Heart left ventricle (tissue), 16 donors: ENCODE data around the gene MSRB3. TPM values are rescaled to one million over a fixed set of nuclear protein-coding genes. Genes with fewer than 3 reads are reported as not detected.

ENCODE experiments used
- ATAC-seq, 4 donors: fragments of 200-7000 bp; cut with Tn5 transposase; one replicate each; pipeline ENCODE4 v1.9.1; 2020 to 2022; ENCODE audit warnings: moderate library complexity in 4 of 4, mild to moderate bottlenecking in 3 of 4, moderate number of reproducible peaks in 1 of 4
- DNase-seq, 5 donors: peaks; one replicate each; pipeline ENCODE4 v3.0.0-alpha.2; 2020
- H3K27ac ChIP-seq, 12 donors: fragments of 200-600 bp; sonication (generic) in 4 of 12; one replicate each; pipeline versions ENCODE4 v1.5.0 to v1.8.0; 2016 to 2022; ENCODE audit warnings: mild to moderate bottlenecking in 2 of 12
- H3K27me3 ChIP-seq, 9 donors: fragments of 200-600 bp; sonication (generic) in 2 of 9; one replicate each; pipeline versions ENCODE4 v1.5.1 to v1.8.0; 2016 to 2022; ENCODE audit warnings: mild to moderate bottlenecking in 3 of 9
- H3K36me3 ChIP-seq, 9 donors: fragments of 200-600 bp; sonication (generic) in 2 of 9; one replicate each; pipeline versions ENCODE4 v1.5.0 to v1.8.0; 2018 to 2022; ENCODE audit warnings: mild to moderate bottlenecking in 2 of 9
- H3K4me1 ChIP-seq, 12 donors: fragments of 200-600 bp; sonication (generic) in 4 of 12; one replicate each; pipeline versions ENCODE4 v1.5.0 to v1.8.0; 2016 to 2022; ENCODE audit warnings: mild to moderate bottlenecking in 3 of 12
- H3K4me3 ChIP-seq, 12 donors: fragments of 200-600 bp; sonication (generic) in 4 of 12; one replicate each; pipeline versions ENCODE4 v1.5.0 to v1.8.0; 2017 to 2022; ENCODE audit warnings: mild to moderate bottlenecking in 9 of 12, moderate library complexity in 4 of 12
- H3K9me3 ChIP-seq, 12 donors: fragments of 200-600 bp; sonication (generic) in 4 of 12; one replicate each; pipeline versions ENCODE4 v1.5.0 to v1.8.0; 2016 to 2022; ENCODE audit warnings: mild to moderate bottlenecking in 1 of 12
- POLR2A ChIP-seq, 2 donors: fragments of 450-650 bp; IDR thresholded peaks; one replicate each; pipeline ENCODE4 v1.6.1; 2017; ENCODE audit warnings: antibody characterized with exemption in 2 of 2, mild to moderate bottlenecking in 2 of 2, moderate library complexity in 2 of 2
- WGBS, 4 donors: extraction: QIAGEN DNeasy Blood & Tissue Kit in 2 of 4; methylation state at CpG; one replicate each; pipeline versions ENCODE4 v1.1.5 to v1.1.7; 2013 to 2018; 5-methylcytosine and 5-hydroxymethylcytosine counted together
- intact Hi-C, 10 donors: fragments of 100-400 bp; cut with DNase I; formaldehyde crosslinking; loops; one replicate each; pipeline versions ENCODE4 v1.11.1 to v1.14.2; 2022
- polyA plus RNA-seq, 2 donors: library from polyadenylated mRNA; stranded (reverse); fragments of 200-250 nt; gene quantifications; one replicate each; pipeline ENCODE4 v1.2.3, GENCODE V29; 2013
- total RNA-seq, 9 donors: library from RNA; depleted of rRNA in 2 of 9; stranded (reverse); fragments of >200 nt in 2 of 9; fragmentation: NEBNext Ultra II Directional in 3 of 9; extraction: Animal tissue kit (Norgen Biotek cat#: 25700) in 3 of 9; gene quantifications; one replicate each; pipeline versions ENCODE4 v1.1.0 to v1.2.4, GENCODE V29; 2016 to 2023
- TF ChIP-seq, protein P1 (sequence below), 12 donors: fragments of 200-600 bp; sonication (generic) in 4 of 12; IDR thresholded peaks; one replicate each; pipeline versions ENCODE4 v1.5.0 to v1.8.0; 2018 to 2022; ENCODE audit warnings: antibody characterized with exemption in 12 of 12, mild to moderate bottlenecking in 5 of 12
- donor health status: ischemic (EF 13 %, LVEDD 7.1; RV severe dilation, severe dysfunction).
- donor health status: healthy with polysubstance abuse.
- donor health status: DM: no; HTN: yes; CAD: no.
- donor health status: DM: no; HTN: no; CAD: no.
- donor health status: ischemic (EF 25% LVEDD 6.9; RV normal size, moderate dysfunction).
- donor health status: ischemic (EF 25% LVEDD 5.7; RV mildly dilated, moderate dysfunction).
- donor health status: healthy.
- donor health status: DM: yes; HTN: yes; CAD: no.
- donor health status: ischemic (EF 35%, LVEDD 5.7; RV mildly dilated, moderate dysfunction).
- donor health status: nonischemic (EF 11% LVEDD 7.7; RV severe dilation, severe dysfunction).
- donor health status: DM: yes; HTN: yes; CAD: no.
- donor health status: PGD.
- donor health status: ischemic (EF 29% LVEDD 5.4; RV normal size, mild dysfunction).
- donor health status: nonischemic (EF 23%, LVEDD 6.1; RV moderate dilation, normal function).

Gene MSRB3
- total and polyA plus RNA-seq, 11 donors, result 54.1 to 165 (median 117) TPM

DNA sequence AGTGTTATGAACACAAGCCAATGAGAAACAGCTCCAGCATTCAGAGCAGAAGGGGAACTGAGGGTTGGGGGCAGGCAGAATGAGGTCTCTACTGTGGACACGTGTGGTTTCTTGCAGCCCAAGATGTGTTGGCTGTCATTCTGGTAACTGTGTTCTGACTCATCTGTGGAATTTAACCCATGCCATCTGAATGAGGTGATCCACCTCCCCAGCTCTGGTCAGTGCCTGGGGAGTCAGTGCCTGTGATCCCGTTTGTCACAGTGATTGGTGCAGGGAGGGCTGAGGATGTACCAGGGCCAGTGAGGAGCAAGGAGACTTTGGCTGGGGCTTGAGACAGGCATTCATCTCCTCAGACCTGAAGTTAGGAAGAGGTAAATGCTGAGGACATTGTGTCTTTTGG, 216.8 kb downstream of the MSRB3 start:
- TF ChIP-seq, protein P1, sequence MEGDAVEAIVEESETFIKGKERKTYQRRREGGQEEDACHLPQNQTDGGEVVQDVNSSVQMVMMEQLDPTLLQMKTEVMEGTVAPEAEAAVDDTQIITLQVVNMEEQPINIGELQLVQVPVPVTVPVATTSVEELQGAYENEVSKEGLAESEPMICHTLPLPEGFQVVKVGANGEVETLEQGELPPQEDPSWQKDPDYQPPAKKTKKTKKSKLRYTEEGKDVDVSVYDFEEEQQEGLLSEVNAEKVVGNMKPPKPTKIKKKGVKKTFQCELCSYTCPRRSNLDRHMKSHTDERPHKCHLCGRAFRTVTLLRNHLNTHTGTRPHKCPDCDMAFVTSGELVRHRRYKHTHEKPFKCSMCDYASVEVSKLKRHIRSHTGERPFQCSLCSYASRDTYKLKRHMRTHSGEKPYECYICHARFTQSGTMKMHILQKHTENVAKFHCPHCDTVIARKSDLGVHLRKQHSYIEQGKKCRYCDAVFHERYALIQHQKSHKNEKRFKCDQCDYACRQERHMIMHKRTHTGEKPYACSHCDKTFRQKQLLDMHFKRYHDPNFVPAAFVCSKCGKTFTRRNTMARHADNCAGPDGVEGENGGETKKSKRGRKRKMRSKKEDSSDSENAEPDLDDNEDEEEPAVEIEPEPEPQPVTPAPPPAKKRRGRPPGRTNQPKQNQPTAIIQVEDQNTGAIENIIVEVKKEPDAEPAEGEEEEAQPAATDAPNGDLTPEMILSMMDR (IDR thresholded peaks at IDR 0.05), result no peak
- no peak for TF ChIP-seq POLR2A (IDR thresholded peaks at IDR 0.05)
- Histone ChIP-seq H3K27me3 (no peaks in the 10 kb centered on the region), H3K36me3 (no peaks in the 10 kb centered on the region), H3K4me3 (no peak overlapping the region), H3K27ac (no peak overlapping the region), H3K9me3 (no peaks in the 10 kb centered on the region), H3K4me1 (peaks cover 0 to 9% (median 0%) of the 10 kb centered on the region in 12 donors)
- intact Hi-C loops, result no loop called here
- no peak for ATAC-seq
- 25 to 54% (median 48%) methylated on average over 2 of the region's 2 CpGs for WGBS, 4 donors
- no peak for DNase-seq

DNA sequence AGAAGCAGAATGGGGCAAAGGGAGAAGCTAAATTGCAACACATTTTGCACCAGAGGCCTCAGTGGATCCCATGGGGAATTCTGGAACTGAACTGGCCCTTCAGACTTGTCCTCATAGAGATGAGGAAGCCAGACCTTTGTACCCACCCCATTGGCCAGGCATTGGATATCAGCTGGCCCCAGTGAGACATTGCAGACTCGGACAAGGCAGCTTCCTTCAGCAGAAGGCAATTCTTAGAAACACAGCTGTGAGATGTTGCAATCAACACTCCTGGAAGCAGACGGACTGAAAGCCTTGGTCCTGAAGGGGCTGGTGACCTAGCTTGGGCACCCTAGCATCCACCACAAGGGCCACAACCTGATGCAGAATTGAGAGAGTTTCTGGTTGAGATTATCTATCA, 218.1 kb downstream of the MSRB3 start:
- H3K4me1 ChIP-seq, result peaks cover 0 to 17% (median 1%) of the 10 kb centered on the region in 12 donors
- intact Hi-C loops, result no loop called here
- no peaks in the 10 kb centered on the region for H3K9me3 ChIP-seq
- H3K27ac ChIP-seq, result no peak overlapping the region
- DNase-seq (peak in 1 of 5 donors; percentile 63), ATAC-seq (peak in 3 of 4 donors; percentile 50 to 66 (median 61))
- TF ChIP-seq, protein P1 (IDR thresholded peaks at IDR 0.05), result no peak
- TF ChIP-seq POLR2A (IDR thresholded peaks at IDR 0.05), result no peak
- H3K27me3 ChIP-seq, result no peaks in the 10 kb centered on the region
- H3K36me3 ChIP-seq, result no peaks in the 10 kb centered on the region
- 40 to 60% (median 55%) methylated on average over 2 of the region's 2 CpGs for WGBS, 4 donors
- no peak overlapping the region for H3K4me3 ChIP-seq

DNA sequence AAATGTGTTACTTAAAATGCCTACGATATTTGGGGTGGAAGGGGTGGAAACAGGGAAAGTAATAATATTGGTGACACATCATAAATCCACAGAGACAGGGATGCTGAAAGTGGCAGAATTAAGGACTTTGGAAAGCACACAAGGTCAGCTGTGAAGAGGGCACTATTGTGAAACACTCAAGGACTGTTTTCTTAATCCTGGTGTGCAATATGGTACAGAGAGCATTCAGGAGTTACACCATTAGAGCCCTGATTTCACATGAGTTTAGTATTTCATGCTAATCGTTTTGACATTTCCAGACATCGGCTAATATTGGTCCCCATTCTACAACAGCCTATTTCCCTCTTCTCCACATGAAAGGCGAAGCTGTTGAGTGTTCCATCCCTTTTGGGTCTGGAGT, 219.2 kb downstream of the MSRB3 start:
- TF ChIP-seq, protein P1 (IDR thresholded peaks at IDR 0.05), result no peak
- TF ChIP-seq POLR2A (IDR thresholded peaks at IDR 0.05), result no peak
- no peak for DNase-seq
- Histone ChIP-seq H3K27ac (no peak overlapping the region), H3K4me3 (no peak overlapping the region), H3K4me1 (peaks cover 0 to 20% (median 1%) of the 10 kb centered on the region in 12 donors), H3K9me3 (no peaks in the 10 kb centered on the region), H3K36me3 (no peaks in the 10 kb centered on the region), H3K27me3 (no peaks in the 10 kb centered on the region)
- intact Hi-C loops, result no loop called here
- ATAC-seq, result peak in 2 of 4 donors; percentile 20 to 24
- 73 to 84% (median 82%) methylated on average over 4 of the region's 4 CpGs for WGBS, 4 donors

DNA sequence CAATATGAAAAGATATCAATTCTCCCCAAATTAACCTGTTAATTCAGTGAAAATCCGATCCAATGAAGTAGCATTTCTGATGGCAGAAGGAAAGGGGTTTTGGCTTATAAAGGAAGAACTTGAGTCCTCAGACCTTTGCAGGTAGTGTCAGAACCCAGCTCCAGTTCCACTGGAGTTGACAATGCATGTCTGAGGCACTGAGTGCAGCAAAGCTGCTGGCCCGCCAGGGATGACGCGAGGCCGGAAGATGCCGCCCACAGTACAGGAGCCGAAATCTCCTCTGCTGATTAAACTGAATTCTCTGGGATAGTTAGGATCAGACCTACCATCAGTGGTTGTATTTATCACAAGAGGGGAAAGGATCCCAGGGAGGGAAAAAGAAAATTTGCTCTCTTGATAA, 220.7 kb downstream of the MSRB3 start:
- Histone ChIP-seq H3K36me3 (no peaks in the 10 kb centered on the region), H3K27me3 (no peaks in the 10 kb centered on the region), H3K9me3 (no peaks in the 10 kb centered on the region), H3K4me1 (peaks cover 0 to 20% (median 1%) of the 10 kb centered on the region in 12 donors), H3K27ac (no peak overlapping the region), H3K4me3 (no peak overlapping the region)
- 73 to 89% (median 85%) methylated on average over 7 of the region's 7 CpGs for WGBS, 4 donors
- no peak for TF ChIP-seq POLR2A (IDR thresholded peaks at IDR 0.05)
- TF ChIP-seq, protein P1 (IDR thresholded peaks at IDR 0.05), result no peak
- ATAC-seq (peak in 1 of 4 donors; percentile 37), DNase-seq (no peak)
- intact Hi-C loops, result no loop called here
